ENCODE measurements around the gene SKAP2.

The SKAP2 gene

GRCh38 chr7:26864309-26865093 lies at the start of gene SKAP2 (continued):
- no peak for TF ChIP-seq PRDM2 (tag by site-specific recombination; IDR thresholded peaks at IDR 0.05; ENCODE audit: borderline replicate concordance)
- TF ChIP-seq HIC1 (tag by site-specific recombination; IDR thresholded peaks at IDR 0.05), result no peak
- TF ChIP-seq, protein P1, sequence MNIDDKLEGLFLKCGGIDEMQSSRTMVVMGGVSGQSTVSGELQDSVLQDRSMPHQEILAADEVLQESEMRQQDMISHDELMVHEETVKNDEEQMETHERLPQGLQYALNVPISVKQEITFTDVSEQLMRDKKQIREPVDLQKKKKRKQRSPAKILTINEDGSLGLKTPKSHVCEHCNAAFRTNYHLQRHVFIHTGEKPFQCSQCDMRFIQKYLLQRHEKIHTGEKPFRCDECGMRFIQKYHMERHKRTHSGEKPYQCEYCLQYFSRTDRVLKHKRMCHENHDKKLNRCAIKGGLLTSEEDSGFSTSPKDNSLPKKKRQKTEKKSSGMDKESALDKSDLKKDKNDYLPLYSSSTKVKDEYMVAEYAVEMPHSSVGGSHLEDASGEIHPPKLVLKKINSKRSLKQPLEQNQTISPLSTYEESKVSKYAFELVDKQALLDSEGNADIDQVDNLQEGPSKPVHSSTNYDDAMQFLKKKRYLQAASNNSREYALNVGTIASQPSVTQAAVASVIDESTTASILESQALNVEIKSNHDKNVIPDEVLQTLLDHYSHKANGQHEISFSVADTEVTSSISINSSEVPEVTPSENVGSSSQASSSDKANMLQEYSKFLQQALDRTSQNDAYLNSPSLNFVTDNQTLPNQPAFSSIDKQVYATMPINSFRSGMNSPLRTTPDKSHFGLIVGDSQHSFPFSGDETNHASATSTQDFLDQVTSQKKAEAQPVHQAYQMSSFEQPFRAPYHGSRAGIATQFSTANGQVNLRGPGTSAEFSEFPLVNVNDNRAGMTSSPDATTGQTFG (tag by site-specific recombination; IDR thresholded peaks at IDR 0.05; ENCODE audit: borderline replicate concordance), result no peak
- no peak for TF ChIP-seq KLF7 (tag by site-specific recombination; IDR thresholded peaks at IDR 0.05; ENCODE audit: borderline replicate concordance)
- TF ChIP-seq PRDM6 (tag by site-specific recombination; IDR thresholded peaks at IDR 0.05), result no peak
- TF ChIP-seq ZSCAN18 (tag by site-specific recombination; IDR thresholded peaks at IDR 0.05), result no peak
- no peak for TF ChIP-seq ZBTB49 (tag by site-specific recombination; IDR thresholded peaks at IDR 0.05; ENCODE audit: low read depth)
- no peak for TF ChIP-seq ZNF792 (tag by site-specific recombination; IDR thresholded peaks at IDR 0.05)
- no peak for TF ChIP-seq EGR2 (tag by site-specific recombination; IDR thresholded peaks at IDR 0.05; ENCODE audit: low read depth)
- peak; percentile 57; the same call in 1 of the 2 replicates for TF ChIP-seq ZBTB21 (tag by site-specific recombination; IDR thresholded peaks at IDR 0.05)
- TF ChIP-seq ZNF16 (tag by site-specific recombination; IDR thresholded peaks at IDR 0.05; ENCODE audit: low read depth), result no peak
- TF ChIP-seq KLF1 (tag by site-specific recombination; IDR thresholded peaks at IDR 0.05), result 0 out of 2 replicates have a peak, but pooled peaks have one; percentile 10
- no peak for TF ChIP-seq ZNF174 (tag by site-specific recombination; IDR thresholded peaks at IDR 0.05)
- peak; percentile 93 for TF ChIP-seq SP3 (tag by site-specific recombination; IDR thresholded peaks at IDR 0.05)
- no peak for TF ChIP-seq ZNF175 (tag by site-specific recombination; IDR thresholded peaks at IDR 0.05)
- no peak for TF ChIP-seq ZBTB44 (tag by site-specific recombination; IDR thresholded peaks at IDR 0.05)
- TF ChIP-seq ZNF521 (tag by site-specific recombination; IDR thresholded peaks at IDR 0.05), result no peak
- TF ChIP-seq ZNF501 (tag by site-specific recombination; IDR thresholded peaks at IDR 0.05), result no peak
